AG10803 (cell line): ENCODE data around the gene CDHR2.
A peak's percentile ranks its signal among the peaks of the same experiment; 100 is the strongest.

Experiments used
- DNase-seq: peaks from one replicate; pipeline ENCODE4 v3.0.0; 2010; ENCODE audit warnings: low read depth
- H3K4me3 ChIP-seq: 2 replicates; pipeline ENCODE4 v1.5.1; 2011; ENCODE audit warnings: mild to moderate bottlenecking, low read length, control low read depth
- TF ChIP-seq, protein P1 (sequence below): conservative IDR thresholded peaks from 2 replicates; pipeline ENCODE4 v1.5.1; 2011; ENCODE audit warnings: mild to moderate bottlenecking, low read length, control low read depth, inconsistent platforms

Gene CDHR2

GRCh38 chr5:176557846-176558245, 8.7 kb downstream of the CDHR2 start:
- H3K4me3 ChIP-seq, result no peak overlapping the region
- DNase-seq, result no peak
- TF ChIP-seq, protein P1, sequence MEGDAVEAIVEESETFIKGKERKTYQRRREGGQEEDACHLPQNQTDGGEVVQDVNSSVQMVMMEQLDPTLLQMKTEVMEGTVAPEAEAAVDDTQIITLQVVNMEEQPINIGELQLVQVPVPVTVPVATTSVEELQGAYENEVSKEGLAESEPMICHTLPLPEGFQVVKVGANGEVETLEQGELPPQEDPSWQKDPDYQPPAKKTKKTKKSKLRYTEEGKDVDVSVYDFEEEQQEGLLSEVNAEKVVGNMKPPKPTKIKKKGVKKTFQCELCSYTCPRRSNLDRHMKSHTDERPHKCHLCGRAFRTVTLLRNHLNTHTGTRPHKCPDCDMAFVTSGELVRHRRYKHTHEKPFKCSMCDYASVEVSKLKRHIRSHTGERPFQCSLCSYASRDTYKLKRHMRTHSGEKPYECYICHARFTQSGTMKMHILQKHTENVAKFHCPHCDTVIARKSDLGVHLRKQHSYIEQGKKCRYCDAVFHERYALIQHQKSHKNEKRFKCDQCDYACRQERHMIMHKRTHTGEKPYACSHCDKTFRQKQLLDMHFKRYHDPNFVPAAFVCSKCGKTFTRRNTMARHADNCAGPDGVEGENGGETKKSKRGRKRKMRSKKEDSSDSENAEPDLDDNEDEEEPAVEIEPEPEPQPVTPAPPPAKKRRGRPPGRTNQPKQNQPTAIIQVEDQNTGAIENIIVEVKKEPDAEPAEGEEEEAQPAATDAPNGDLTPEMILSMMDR, result no peak

GRCh38 chr5:176559683-176560082, 10.5 kb downstream of the CDHR2 start:
- TF ChIP-seq, protein P1, result 0 out of 2 replicates have a peak, but pooled peaks have one; percentile 3
- no peak for DNase-seq
- H3K4me3 ChIP-seq, result no peak overlapping the region

DNA sequence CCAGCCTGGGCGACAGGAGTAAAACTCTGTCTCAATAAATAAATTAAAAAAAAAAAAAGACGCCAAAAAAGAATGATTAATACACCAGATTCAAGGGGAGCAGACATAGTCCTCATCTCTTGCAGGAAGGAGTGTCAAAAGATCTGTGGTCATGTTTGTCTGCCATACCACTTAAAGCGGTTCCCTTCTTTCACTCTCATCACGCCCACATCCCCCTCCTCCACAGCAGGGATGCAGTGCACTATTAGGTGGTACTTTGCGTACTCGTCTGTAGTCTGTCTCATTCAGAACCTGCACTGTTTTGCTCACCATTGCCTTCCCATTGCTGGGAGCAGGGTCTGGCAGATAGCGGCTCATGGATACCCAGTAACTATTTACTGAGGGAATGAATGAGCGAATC, 11.2 kb downstream of the CDHR2 start:
- H3K4me3 ChIP-seq, result no peak overlapping the region
- no peak for DNase-seq
- TF ChIP-seq, protein P1, result no peak

DNA sequence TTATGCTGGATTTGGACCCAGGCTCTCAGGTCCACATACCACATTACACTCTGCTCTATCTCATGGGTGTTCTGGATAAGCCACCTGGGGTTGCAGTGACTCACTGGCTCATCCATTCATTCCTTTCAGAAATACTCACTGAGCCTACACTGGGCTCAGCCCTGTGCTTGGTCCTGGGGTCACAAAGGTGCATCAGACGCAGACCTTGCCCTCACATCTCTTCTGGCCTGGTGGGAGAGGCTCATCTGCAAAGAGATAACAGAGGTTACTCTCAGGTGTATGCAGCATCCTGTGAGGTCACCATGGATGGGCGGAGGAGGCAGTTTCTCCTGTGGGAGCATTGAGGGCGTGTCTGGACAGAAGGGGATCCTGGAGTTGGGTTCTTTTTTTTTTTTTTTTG, 12.1 kb downstream of the CDHR2 start:
- TF ChIP-seq, protein P1, result no peak
- no peak overlapping the region for H3K4me3 ChIP-seq
- no peak for DNase-seq

DNA sequence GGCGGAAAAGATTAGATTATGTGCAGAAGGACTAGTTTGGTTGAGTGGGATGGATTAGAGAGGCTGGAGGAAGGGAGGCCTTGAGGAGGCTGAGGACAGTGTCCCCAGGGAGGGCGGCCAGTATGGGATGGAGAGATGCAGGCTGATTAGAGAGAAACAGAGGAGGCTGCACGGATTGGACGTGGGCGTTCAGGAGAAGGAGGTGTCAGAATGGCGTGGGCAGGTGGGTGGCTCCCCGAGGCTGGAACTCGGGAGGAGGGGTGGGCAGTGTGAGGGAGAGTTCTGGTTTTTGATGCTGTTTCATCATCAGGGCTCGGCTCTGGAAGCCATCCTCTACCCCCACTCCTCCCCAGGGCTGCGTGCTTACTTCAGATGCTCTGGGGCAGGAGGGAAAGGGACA, 13.0 kb downstream of the CDHR2 start:
- TF ChIP-seq, protein P1, result no peak
- DNase-seq, result no peak

GRCh38 chr5:176564002-176564401, 14.9 kb downstream of the CDHR2 start:
- no peak for DNase-seq
- TF ChIP-seq, protein P1, result no peak
- H3K4me3 ChIP-seq, result no peak overlapping the region

More for the DNA sequence above, 13.0 kb downstream of the CDHR2 start:
- no peak overlapping the region for H3K4me3 ChIP-seq

- H3K4me3 ChIP-seq, result no peak overlapping the region
- no peak for DNase-seq
- TF ChIP-seq, protein P1, result no peak
These were observed 16.7 kb downstream of the CDHR2 start for GRCh38 chr5:176565760-176566288.
